Peyer's patch (tissue), 4 donors: Measurements from ENCODE around the gene PIP5K1B. TPM values are rescaled to one million over a fixed set of nuclear protein-coding genes. Genes with fewer than 3 reads are reported as not detected.

Experiments used
- DNase-seq, 3 donors: peaks; one replicate each; pipeline ENCODE4 v3.0.0-alpha.2; 2017 to 2019
- H3K27ac ChIP-seq, 4 donors: fragments of 200-600 bp; sonication (generic); one replicate each; pipeline ENCODE4 v1.5.1; 2016 to 2019
- H3K27me3 ChIP-seq, 2 donors: fragments of 200-600 bp; sonication (generic); one replicate each; pipeline ENCODE4 v1.5.1; 2019
- H3K36me3 ChIP-seq, 3 donors: fragments of 200-600 bp; sonication (generic); one replicate each; pipeline ENCODE4 v1.5.1; 2016 to 2019
- H3K4me1 ChIP-seq, 4 donors: fragments of 200-600 bp; sonication (generic); one replicate each; pipeline ENCODE4 v1.5.1; 2016 to 2019
- H3K4me3 ChIP-seq, 4 donors: fragments of 200-600 bp; sonication (generic); 1 replicate in 3 of 4; 2 replicates in 1 of 4; pipeline ENCODE4 v1.5.1; 2016 to 2019; ENCODE audit warnings: mild to moderate bottlenecking in 1 of 4
- H3K9me3 ChIP-seq, 4 donors: fragments of 200-600 bp; sonication (generic); one replicate each; pipeline ENCODE4 v1.5.1; 2016 to 2019; ENCODE audit warnings: mild to moderate bottlenecking in 1 of 4
- CTCF ChIP-seq, 6 experiments: fragments of 450-650 bp in 4 of 6; fragments of 200-600 bp in 2 of 6; sonication (generic) in 1 of 6; IDR thresholded peaks; one replicate each; pipeline ENCODE4 v1.5.1; 2017 to 2019; ENCODE audit warnings: antibody characterized with exemption in 6 of 6, mild to moderate bottlenecking in 3 of 6, moderate library complexity in 1 of 6
- POLR2A ChIP-seq, 2 donors: fragments of 450-650 bp; IDR thresholded peaks; one replicate each; pipeline ENCODE4 v1.5.1; 2017; ENCODE audit warnings: antibody characterized with exemption in 2 of 2, mild to moderate bottlenecking in 2 of 2, moderate library complexity in 2 of 2
- total RNA-seq, 4 donors: library from RNA; depleted of rRNA; stranded (reverse); fragments of >200 nt; gene quantifications; one replicate each; pipeline ENCODE4 v1.1.0, GENCODE V29; 2016

PIP5K1B gene
- total RNA-seq, 4 donors from 2014 or later: 15.7 to 60.1 (median 54.4) TPM

DNA sequence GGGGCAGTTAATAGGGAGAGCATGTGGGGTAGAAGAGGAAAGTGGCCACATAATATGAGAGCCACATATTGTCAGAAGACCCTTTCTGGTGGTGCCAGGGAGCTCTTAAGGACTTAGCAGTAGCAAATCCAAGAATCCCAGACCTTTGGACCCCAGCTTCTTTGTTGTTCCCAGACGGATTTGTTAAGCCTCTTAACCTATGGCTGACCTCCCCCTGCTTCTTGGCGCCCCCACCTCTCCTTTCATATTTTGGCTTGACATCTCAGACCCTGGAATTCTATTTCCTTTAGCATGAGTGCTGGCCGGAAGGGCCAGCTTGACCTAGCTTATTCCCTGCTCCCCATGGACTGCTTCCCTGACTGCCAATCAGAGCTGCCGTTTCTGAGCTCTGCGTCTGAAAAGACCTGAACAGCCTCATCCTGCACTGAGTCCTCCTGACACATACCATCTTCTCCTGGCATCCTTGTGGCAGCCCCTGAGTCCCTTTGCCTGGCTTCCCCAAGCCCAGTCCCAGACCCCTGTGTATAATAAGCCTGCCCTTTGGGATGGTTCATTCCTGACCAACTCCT, 192.6 kb downstream of the PIP5K1B start:
- no peaks in the 10 kb centered on the region for H3K27me3 ChIP-seq
- H3K9me3 ChIP-seq: no peaks in the 10 kb centered on the region
- no peak for DNase-seq
- no peaks in the 10 kb centered on the region for H3K4me1 ChIP-seq
- H3K4me3 ChIP-seq: no peak overlapping the region
- peaks cover 0 to 3% (median 0%) of the 10 kb centered on the region in 3 donors for H3K36me3 ChIP-seq
- H3K27ac ChIP-seq: no peak overlapping the region
- TF ChIP-seq CTCF (IDR thresholded peaks at IDR 0.05): no peak
- no peak for TF ChIP-seq POLR2A (IDR thresholded peaks at IDR 0.05)

GRCh38 chr9:68898781-68899439, 193.9 kb downstream of the PIP5K1B start:
- Histone ChIP-seq H3K4me3 (no peak overlapping the region), H3K27ac (no peak overlapping the region), H3K27me3 (no peaks in the 10 kb centered on the region), H3K4me1 (no peaks in the 10 kb centered on the region), H3K36me3 (peaks cover 0 to 3% (median 0%) of the 10 kb centered on the region in 3 donors), H3K9me3 (no peaks in the 10 kb centered on the region)
- TF ChIP-seq POLR2A (IDR thresholded peaks at IDR 0.05) (no peak), CTCF (IDR thresholded peaks at IDR 0.05) (no peak)
- no peak for DNase-seq

DNA sequence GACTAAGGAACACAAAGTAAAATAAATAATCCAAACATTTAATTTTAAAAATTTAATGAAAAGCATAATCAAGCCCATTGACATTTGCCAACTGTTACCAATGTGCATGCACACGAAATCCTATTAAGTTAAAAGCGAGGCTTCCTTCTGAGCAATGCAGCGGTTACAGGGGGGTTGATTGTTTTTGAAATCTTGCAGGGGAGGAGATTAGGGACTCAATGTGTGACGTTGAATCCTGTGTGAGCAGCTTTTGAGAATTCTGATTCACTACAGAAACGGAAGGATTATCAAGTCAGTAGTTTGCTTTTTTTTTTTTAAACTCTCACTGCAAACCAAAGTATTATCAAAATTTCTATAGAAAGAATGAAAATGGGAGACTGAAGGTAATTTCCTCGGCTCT, 199.4 kb downstream of the PIP5K1B start:
- H3K27ac ChIP-seq: no peak overlapping the region
- H3K27me3 ChIP-seq: no peaks in the 10 kb centered on the region
- no peaks in the 10 kb centered on the region for H3K36me3 ChIP-seq
- TF ChIP-seq CTCF (IDR thresholded peaks at IDR 0.05): no peak
- TF ChIP-seq POLR2A (IDR thresholded peaks at IDR 0.05): no peak
- DNase-seq: no peak
- H3K4me3 ChIP-seq: no peak overlapping the region
- no peaks in the 10 kb centered on the region for H3K4me1 ChIP-seq
- no peaks in the 10 kb centered on the region for H3K9me3 ChIP-seq

DNA sequence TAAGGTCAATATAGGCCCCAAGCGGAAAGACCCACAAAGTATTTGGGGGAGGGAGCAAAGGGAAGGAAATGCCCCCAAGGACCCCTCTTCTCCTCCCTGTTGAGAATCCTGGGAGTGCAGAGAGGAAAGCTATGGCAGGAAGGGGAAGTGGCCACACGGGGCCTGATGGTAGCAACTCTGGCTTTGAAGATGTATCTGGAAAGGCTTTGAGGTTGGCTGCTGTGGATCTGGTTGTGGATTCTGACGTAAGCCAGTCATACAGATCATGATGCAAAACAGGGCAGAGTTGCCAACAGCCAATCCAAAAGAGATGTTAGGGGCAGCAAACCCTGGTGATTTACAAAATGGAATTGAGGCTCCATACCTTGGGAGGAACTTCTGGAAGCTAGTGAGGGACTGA, 200.1 kb downstream of the PIP5K1B start:
- no peaks in the 10 kb centered on the region for H3K36me3 ChIP-seq

DNA sequence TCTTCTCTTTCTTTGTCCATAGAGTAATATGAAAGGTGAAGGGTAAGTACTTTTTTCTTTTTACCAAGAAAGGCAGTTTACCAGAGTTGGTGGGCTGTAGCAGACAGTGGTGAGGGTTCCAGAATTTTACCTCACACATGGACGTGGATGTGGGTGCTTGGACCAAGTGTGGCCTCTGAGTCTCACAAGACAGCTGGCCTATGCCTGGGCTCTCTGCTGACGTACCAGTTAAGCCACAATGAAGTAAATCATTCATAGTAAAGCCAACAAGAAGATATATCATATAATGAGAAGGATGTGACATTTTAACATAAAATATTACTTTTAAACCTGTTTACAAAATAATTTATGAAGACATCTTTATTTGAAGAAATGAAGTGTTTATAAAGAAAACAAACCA, 202.9 kb downstream of the PIP5K1B start:
- no peak for DNase-seq

More for the DNA sequence above, 200.1 kb downstream of the PIP5K1B start:
- Histone ChIP-seq H3K4me1 (no peaks in the 10 kb centered on the region), H3K4me3 (no peak overlapping the region), H3K27me3 (no peaks in the 10 kb centered on the region), H3K9me3 (no peaks in the 10 kb centered on the region), H3K27ac (no peak overlapping the region)
- TF ChIP-seq CTCF (IDR thresholded peaks at IDR 0.05) (no peak), POLR2A (IDR thresholded peaks at IDR 0.05) (no peak)
- no peak for DNase-seq

More for the DNA sequence above, 202.9 kb downstream of the PIP5K1B start:
- Histone ChIP-seq H3K9me3 (no peaks in the 10 kb centered on the region), H3K27me3 (no peaks in the 10 kb centered on the region), H3K27ac (no peak overlapping the region), H3K36me3 (no peaks in the 10 kb centered on the region), H3K4me3 (no peak overlapping the region), H3K4me1 (no peaks in the 10 kb centered on the region)
- no peak for TF ChIP-seq CTCF (IDR thresholded peaks at IDR 0.05)
- TF ChIP-seq POLR2A (IDR thresholded peaks at IDR 0.05): no peak
